OCI-LY3 (cell line): ENCODE data around the gene ABHD15.

Experiments
- H2AFZ ChIP-seq: fragments of 200-600, 300-600 bp; shearing (Covaris generic); 2 replicates; pipeline ENCODE4 v1.6.0; 2014; ENCODE audit warnings: antibody characterized with exemption, low read depth, low read length
- H3K27ac ChIP-seq: fragments of 200-600, 300-600 bp; sonication (generic); 2 replicates; pipeline ENCODE4 v1.5.1; 2014; ENCODE audit warnings: mild to moderate bottlenecking, low read length, moderate library complexity, mixed read lengths
- H3K27me3 ChIP-seq: fragments of 200-600, 300-600 bp; sonication (generic); 2 replicates; pipeline ENCODE4 v1.6.1; 2014; ENCODE audit warnings: low read depth, low read length, mixed read lengths
- H3K36me3 ChIP-seq: fragments of 200-600, 300-600 bp; sonication (generic); replicated peaks from 2 replicates; pipeline ENCODE3; 2014; ENCODE audit warnings: low read depth, low read length, mixed read lengths
- H3K4me1 ChIP-seq: fragments of 300-600, 200-600 bp; sonication (generic); 2 replicates; pipeline ENCODE4 v1.6.1; 2014; ENCODE audit warnings: low read length, mixed read lengths
- H3K4me2 ChIP-seq: fragments of 200-600, 300-600 bp; sonication (generic); 2 replicates; pipeline ENCODE4 v1.6.1; 2014; ENCODE audit warnings: low read length, mixed read lengths
- H3K4me3 ChIP-seq: fragments of 300-600, 200-600 bp; sonication (generic); 2 replicates; pipeline ENCODE4 v1.5.1; 2014; ENCODE audit warnings: antibody characterized with exemption, mild to moderate bottlenecking, low read length, moderate library complexity
- H3K79me2 ChIP-seq: fragments of 300-600, 200-600 bp; shearing (Covaris generic); 2 replicates; pipeline ENCODE4 v1.6.1; 2014; ENCODE audit warnings: mild to moderate bottlenecking, low read length, mixed read lengths
- H3K9ac ChIP-seq: fragments of 300-600, 200-600 bp; shearing (Covaris generic); 2 replicates; pipeline ENCODE4 v1.6.0; 2014; ENCODE audit warnings: mild to moderate bottlenecking, low read length, moderate library complexity
- H3K9me3 ChIP-seq: fragments of 200-600, 300-600 bp; shearing (Covaris generic); 2 replicates; pipeline ENCODE4 v1.6.1; 2014; ENCODE audit warnings: low read length, mixed read lengths; ENCODE audit not compliant: insufficient read depth
- H4K20me1 ChIP-seq: fragments of 200-600, 300-600 bp; sonication (generic); 2 replicates; pipeline ENCODE4 v1.6.1; 2016; ENCODE audit warnings: low read length, mixed read lengths; ENCODE audit not compliant: insufficient read depth
- CTCF ChIP-seq: fragments of 200-600, 300-600 bp; sonication (generic); IDR thresholded peaks from 2 replicates; pipeline ENCODE4 v1.5.1; 2014; ENCODE audit warnings: antibody characterized with exemption, low read length, low read depth
- EZH2phosphoT487 ChIP-seq: fragments of 200-600 bp; shearing (Covaris generic); IDR thresholded peaks from 2 replicates; pipeline ENCODE4 v1.6.1; 2018; ENCODE audit warnings: antibody characterized with exemption, mixed run types, low read depth

ABHD15 gene

GRCh38 chr17:29526322-29526721 is 40.5 kb downstream of the ABHD15 start:
- peaks cover 21% of the 10 kb centered on the region for H3K36me3 ChIP-seq
- no peaks in the 10 kb centered on the region for H3K27me3 ChIP-seq
- H3K27ac ChIP-seq = no peak overlapping the region
- TF ChIP-seq EZH2phosphoT487 (no peak), CTCF (no peak)
- H3K4me2 ChIP-seq = no peak overlapping the region
- H3K4me3 ChIP-seq = no peak overlapping the region
- H3K9ac ChIP-seq = no peak overlapping the region
- H2AFZ ChIP-seq = no peak overlapping the region
- H3K4me1 ChIP-seq = no peaks in the 10 kb centered on the region
- no peaks in the 10 kb centered on the region for H3K79me2 ChIP-seq
- 0 out of 2 replicates have a peak, but pooled peaks cover 4% of the 10 kb centered on the region for H4K20me1 ChIP-seq
- no peaks in the 10 kb centered on the region for H3K9me3 ChIP-seq

GRCh38 chr17:29524692-29525091 is 42.1 kb downstream of the ABHD15 start:
- peaks cover 13% of the 10 kb centered on the region for H3K36me3 ChIP-seq

DNA sequence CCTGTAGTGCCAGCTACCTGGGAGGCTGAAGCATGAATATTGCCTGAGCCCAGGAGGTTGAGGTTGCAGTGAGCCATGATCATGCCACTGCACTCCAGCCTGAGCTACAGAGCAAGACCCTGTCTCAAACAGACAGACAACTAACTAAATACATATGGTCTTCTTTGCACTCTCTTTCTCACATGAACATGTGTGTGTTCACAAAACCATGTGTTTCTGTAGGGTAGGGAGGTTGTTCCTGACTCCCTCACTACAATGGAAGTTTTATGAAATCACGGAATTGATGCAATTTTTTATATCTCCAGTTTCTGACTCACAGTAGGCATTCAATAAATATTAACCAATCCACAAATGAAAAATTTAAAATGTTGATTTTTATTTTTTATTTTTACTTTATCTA is 48.5 kb downstream of the ABHD15 start:
- no peaks in the 10 kb centered on the region for H3K4me1 ChIP-seq
- no peak overlapping the region for H3K4me3 ChIP-seq
- H3K9me3 ChIP-seq = no peaks in the 10 kb centered on the region
- H3K79me2 ChIP-seq = no peaks in the 10 kb centered on the region
- peaks cover 18% of the 10 kb centered on the region for H3K36me3 ChIP-seq
- H3K27me3 ChIP-seq = no peaks in the 10 kb centered on the region
- H4K20me1 ChIP-seq = no peaks in the 10 kb centered on the region
- TF ChIP-seq CTCF (no peak), EZH2phosphoT487 (no peak)
- H3K9ac ChIP-seq = no peak overlapping the region
- no peak overlapping the region for H3K27ac ChIP-seq
- no peak overlapping the region for H3K4me2 ChIP-seq
- H2AFZ ChIP-seq = no peak overlapping the region

More at GRCh38 chr17:29524692-29525091, 42.1 kb downstream of the ABHD15 start:
- H3K4me1 ChIP-seq = no peaks in the 10 kb centered on the region
- TF ChIP-seq CTCF (no peak), EZH2phosphoT487 (no peak)
- no peak overlapping the region for H3K27ac ChIP-seq
- H3K9me3 ChIP-seq = no peaks in the 10 kb centered on the region
- H4K20me1 ChIP-seq = no peaks in the 10 kb centered on the region
- H3K79me2 ChIP-seq = no peaks in the 10 kb centered on the region
- H2AFZ ChIP-seq = no peak overlapping the region
- H3K9ac ChIP-seq = no peak overlapping the region
- no peak overlapping the region for H3K4me3 ChIP-seq
- no peaks in the 10 kb centered on the region for H3K27me3 ChIP-seq
- H3K4me2 ChIP-seq = no peak overlapping the region

- Histone ChIP-seq H3K27ac (no peak overlapping the region), H3K9ac (no peak overlapping the region), H3K36me3 (peaks cover 21% of the 10 kb centered on the region), H3K9me3 (no peaks in the 10 kb centered on the region), H3K4me2 (no peak overlapping the region), H3K79me2 (no peaks in the 10 kb centered on the region), H3K4me1 (no peaks in the 10 kb centered on the region), H4K20me1 (no peaks in the 10 kb centered on the region), H2AFZ (no peak overlapping the region), H3K27me3 (no peaks in the 10 kb centered on the region), H3K4me3 (no peak overlapping the region)
- TF ChIP-seq EZH2phosphoT487 (no peak), CTCF (no peak)
Measured at GRCh38 chr17:29514792-29515191, 52.0 kb downstream of the ABHD15 start.
